Common myeloid progenitor, CD34-positive (primary cell): ENCODE results near the gene KIF21B.

Experiments
- CTCF ChIA-PET: fragments of 350-600 bp; sonication (Branson Sonifier 250); formaldehyde crosslinking; loops from one replicate; lab custom pipeline; 2021; ENCODE audit warnings: antibody characterized with exemption; lab: Charles Lee
- POLR2A ChIA-PET: fragments of 350-600 bp; sonication (Branson Sonifier 250); formaldehyde crosslinking; loops from one replicate; lab custom pipeline; 2021; ENCODE audit warnings: antibody characterized with exemption; lab: Charles Lee
- DNase-seq, 3 donors: peaks; one replicate each; pipeline versions ENCODE4 v3.0.0 to v3.0.0-alpha.2; 2013
- H3K27ac ChIP-seq, 2 experiments: 1 replicate in 1 of 2; 2 replicates in 1 of 2; pipeline ENCODE4 v1.7.0; 2013; ENCODE audit warnings: inconsistent platforms in 2 of 2, low read length in 2 of 2, mild to moderate bottlenecking in 2 of 2, low read depth in 1 of 2, moderate library complexity in 1 of 2; ENCODE audit not compliant: severe bottlenecking in 2 of 2, insufficient read depth in 1 of 2, poor library complexity in 1 of 2
- H3K27me3 ChIP-seq, 5 experiments: replicated peaks in 2 of 5; 1 replicate in 3 of 5; 2 replicates in 2 of 5; pipeline versions ENCODE4 v1.6.1 to v1.7.0; 2013; ENCODE audit warnings: low read length in 4 of 5, mild to moderate bottlenecking in 2 of 5, moderate library complexity in 2 of 5, inconsistent platforms in 1 of 5; ENCODE audit not compliant: insufficient read depth in 5 of 5, control insufficient read depth in 4 of 5
- H3K36me3 ChIP-seq, 4 experiments: 1 replicate in 2 of 4; 2 replicates in 2 of 4; pipeline versions ENCODE4 v1.6.1 to v1.7.0; 2013; ENCODE audit warnings: low read length in 3 of 4, control low read depth in 1 of 4, mild to moderate bottlenecking in 1 of 4; ENCODE audit not compliant: control insufficient read depth in 4 of 4, insufficient read depth in 4 of 4
- H3K4me1 ChIP-seq, 4 experiments: 1 replicate in 3 of 4; 2 replicates in 1 of 4; pipeline versions ENCODE4 v1.6.1 to v1.7.1; 2013; ENCODE audit warnings: low read length in 3 of 4, mild to moderate bottlenecking in 3 of 4, control low read depth in 1 of 4, inconsistent platforms in 1 of 4, moderate library complexity in 1 of 4; ENCODE audit not compliant: control insufficient read depth in 4 of 4, insufficient read depth in 4 of 4; ENCODE audit errors: control extremely low read depth in 1 of 4
- H3K4me3 ChIP-seq, 7 experiments: 1 replicate in 4 of 7; 2 replicates in 3 of 7; pipeline versions ENCODE4 v1.5.1 to v1.7.0; 2013; ENCODE audit warnings: mild to moderate bottlenecking in 7 of 7, low read length in 6 of 7, moderate library complexity in 6 of 7, inconsistent platforms in 2 of 7, low read depth in 2 of 7, control low read depth in 1 of 7; ENCODE audit not compliant: insufficient read depth in 4 of 7, control insufficient read depth in 1 of 7; ENCODE audit errors: extremely low read depth in 1 of 7
- H3K9me3 ChIP-seq, 5 experiments: 1 replicate in 4 of 5; 2 replicates in 1 of 5; pipeline versions ENCODE4 v1.6.1 to v1.7.1; 2013; ENCODE audit warnings: low read length in 4 of 5, mild to moderate bottlenecking in 2 of 5, inconsistent platforms in 1 of 5, low read depth in 1 of 5, moderate library complexity in 1 of 5; ENCODE audit not compliant: control insufficient read depth in 4 of 5, insufficient read depth in 2 of 5; ENCODE audit errors: control extremely low read depth in 1 of 5
- WGBS: methylation state at CpG from one replicate; pipeline ENCODE4 v1.1.5; 2013; ENCODE audit not compliant: insufficient coverage; 5-methylcytosine and 5-hydroxymethylcytosine counted together

KIF21B gene

GRCh38 chr1:201011616-201012015 lies 11.9 kb downstream of the KIF21B start:
- Histone ChIP-seq H3K9me3 (no peaks in the 10 kb centered on the region), H3K27me3 (no peaks in the 10 kb centered on the region), H3K27ac (no peak overlapping the region), H3K4me3 (no peak overlapping the region), H3K4me1 (peaks cover 15 to 48% (median 37%) of the 10 kb centered on the region in 4 experiments), H3K36me3 (peaks cover 0 to 3% (median 0%) of the 10 kb centered on the region in 4 experiments)
- POLR2A ChIA-PET: no interaction called here
- DNase-seq: no peak
- 93% methylated on average over 2 of the region's 3 CpGs for WGBS
- CTCF ChIA-PET: interaction anchor here (2.7 kb wide), 1 partner anchor 14 kb away, joined by 13 read pairs; no protein-coding TSS in a partner anchor

GRCh38 chr1:201009962-201010645 lies 13.4 kb downstream of the KIF21B start:
- Histone ChIP-seq H3K27ac (no peak overlapping the region), H3K4me1 (peaks cover 1 to 33% (median 22%) of the 10 kb centered on the region in 4 experiments), H3K36me3 (peaks cover 0 to 7% (median 4%) of the 10 kb centered on the region in 4 experiments), H3K9me3 (no peaks in the 10 kb centered on the region), H3K4me3 (no peak overlapping the region), H3K27me3 (no peaks in the 10 kb centered on the region)
- 85% methylated on average over 7 of the region's 11 CpGs for WGBS
- ChIA-PET POLR2A (no interaction called here), CTCF (interaction anchor here (1.3 to 2.8 kb wide), 5 partner anchors 12 to 39 kb away, joined by 3 to 12 read pairs (median 5); no protein-coding TSS in a partner anchor)
- no peak for DNase-seq

GRCh38 chr1:201008666-201009360 lies 14.7 kb downstream of the KIF21B start:
- WGBS: 96% methylated on average over 22 of the region's 22 CpGs
- Histone ChIP-seq H3K27ac (no peak overlapping the region), H3K9me3 (no peaks in the 10 kb centered on the region), H3K4me3 (no peak overlapping the region), H3K27me3 (no peaks in the 10 kb centered on the region), H3K4me1 (peaks cover 0 to 20% (median 12%) of the 10 kb centered on the region in 4 experiments), H3K36me3 (peaks cover 3 to 16% (median 12%) of the 10 kb centered on the region in 4 experiments)
- ChIA-PET CTCF (interaction anchor here (1.3 to 2.8 kb wide), 4 partner anchors 8 to 38 kb away, joined by 4 to 12 read pairs (median 5); no protein-coding TSS in a partner anchor), POLR2A (interaction anchor here (0.6 kb wide), 1 partner anchor 19 kb away, joined by 3 read pairs; no protein-coding TSS in a partner anchor)
- DNase-seq: no peak

- Histone ChIP-seq H3K27me3 (no peaks in the 10 kb centered on the region), H3K36me3 (peaks cover 4 to 27% (median 22%) of the 10 kb centered on the region in 4 experiments), H3K4me1 (peaks cover 0 to 7% (median 1%) of the 10 kb centered on the region in 4 experiments), H3K27ac (no peak overlapping the region), H3K4me3 (no peak overlapping the region), H3K9me3 (no peaks in the 10 kb centered on the region)
- 100% methylated on average over 1 of the region's 5 CpGs for WGBS
- DNase-seq: no peak
- CTCF ChIA-PET: no interaction called here
- POLR2A ChIA-PET: no interaction called here
These were observed 16.0 kb downstream of the KIF21B start for GRCh38 chr1:201007481-201007880.

GRCh38 chr1:201006450-201006849 lies 17.1 kb downstream of the KIF21B start:
- Histone ChIP-seq H3K4me3 (no peak overlapping the region), H3K4me1 (no peaks in the 10 kb centered on the region), H3K36me3 (peaks cover 4 to 34% (median 27%) of the 10 kb centered on the region in 4 experiments), H3K27ac (no peak overlapping the region), H3K9me3 (no peaks in the 10 kb centered on the region), H3K27me3 (no peaks in the 10 kb centered on the region)
- CTCF ChIA-PET: interaction anchor here (0.9 to 1.8 kb wide), 8 partner anchors 9 to 35 kb away, joined by 3 to 9 read pairs (median 3); partner anchors contain the start of gene KIF21B
- 80% methylated on average over 1 of the region's 2 CpGs for WGBS
- DNase-seq: no peak
- POLR2A ChIA-PET: no interaction called here

GRCh38 chr1:201004732-201005131 lies 18.8 kb downstream of the KIF21B start:
- no peaks in the 10 kb centered on the region for H3K27me3 ChIP-seq
- H3K9me3 ChIP-seq: no peaks in the 10 kb centered on the region
- ChIA-PET CTCF (interaction anchor here (0.7 to 2.6 kb wide), 5 partner anchors 11 to 33 kb away, joined by 3 to 9 read pairs (median 3); no protein-coding TSS in a partner anchor), POLR2A (no interaction called here)
- no peak overlapping the region for H3K4me3 ChIP-seq
- H3K27ac ChIP-seq: no peak overlapping the region
- H3K36me3 ChIP-seq: peaks cover 4 to 43% (median 35%) of the 10 kb centered on the region in 4 experiments
- WGBS: 98% methylated on average over 14 of the region's 14 CpGs
- no peak for DNase-seq
- no peaks in the 10 kb centered on the region for H3K4me1 ChIP-seq
